Hindlimb muscle (tissue), 1 donor: ENCODE data around the gene AKIRIN2. TPM values are rescaled to one million over a fixed set of nuclear protein-coding genes. Genes with fewer than 3 reads are reported as not detected.
"Not testable (repeated sequence)": the region's sequence is repeated elsewhere in the genome, so short reads cannot be mapped to it uniquely, and the experiment has no call there.

Experiments
- DNase-seq: peaks from one replicate; pipeline ENCODE4 v3.0.0-alpha.2; 2013
- polyA plus RNA-seq: library from polyadenylated mRNA; unstranded; fragments of 120-200 nt; gene quantifications from one replicate; pipeline ENCODE4 v1.2.1, GENCODE V29; 2013; ENCODE audit not compliant: insufficient read length

AKIRIN2 gene
- polyA plus RNA-seq, 1 donor, result 39.5 TPM

GRCh38 chr6:87687296-87687695, 14.7 kb downstream of the AKIRIN2 start:
- DNase-seq, result peak; percentile 56

DNA sequence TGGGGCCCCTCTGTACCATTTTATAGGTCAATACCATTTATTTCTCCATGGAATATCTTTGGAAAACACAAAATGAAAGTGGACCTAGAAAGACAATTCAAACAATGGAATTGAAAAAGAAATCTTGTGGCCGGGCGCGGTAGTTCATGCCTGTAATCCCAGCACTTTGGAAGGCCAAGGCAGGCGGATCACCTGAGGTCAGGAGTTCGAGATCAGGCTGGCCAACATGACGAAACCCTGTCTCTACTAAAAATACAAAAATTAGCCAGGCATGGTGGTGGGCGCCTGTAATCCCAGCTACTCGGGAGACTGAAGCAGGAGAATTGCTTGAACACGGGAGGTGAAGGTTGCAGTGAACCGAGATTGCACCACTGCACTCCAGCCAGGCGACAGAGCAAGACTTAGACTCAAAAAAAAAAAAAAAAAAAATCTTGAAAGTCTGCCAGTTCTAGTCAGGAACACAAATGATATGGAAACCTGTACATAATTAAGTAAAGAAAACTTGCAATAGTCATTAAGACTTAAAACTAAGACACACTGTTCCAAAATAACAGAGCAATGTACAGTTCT, 15.3 kb downstream of the AKIRIN2 start:
- DNase-seq, result not testable (repeated sequence)

DNA sequence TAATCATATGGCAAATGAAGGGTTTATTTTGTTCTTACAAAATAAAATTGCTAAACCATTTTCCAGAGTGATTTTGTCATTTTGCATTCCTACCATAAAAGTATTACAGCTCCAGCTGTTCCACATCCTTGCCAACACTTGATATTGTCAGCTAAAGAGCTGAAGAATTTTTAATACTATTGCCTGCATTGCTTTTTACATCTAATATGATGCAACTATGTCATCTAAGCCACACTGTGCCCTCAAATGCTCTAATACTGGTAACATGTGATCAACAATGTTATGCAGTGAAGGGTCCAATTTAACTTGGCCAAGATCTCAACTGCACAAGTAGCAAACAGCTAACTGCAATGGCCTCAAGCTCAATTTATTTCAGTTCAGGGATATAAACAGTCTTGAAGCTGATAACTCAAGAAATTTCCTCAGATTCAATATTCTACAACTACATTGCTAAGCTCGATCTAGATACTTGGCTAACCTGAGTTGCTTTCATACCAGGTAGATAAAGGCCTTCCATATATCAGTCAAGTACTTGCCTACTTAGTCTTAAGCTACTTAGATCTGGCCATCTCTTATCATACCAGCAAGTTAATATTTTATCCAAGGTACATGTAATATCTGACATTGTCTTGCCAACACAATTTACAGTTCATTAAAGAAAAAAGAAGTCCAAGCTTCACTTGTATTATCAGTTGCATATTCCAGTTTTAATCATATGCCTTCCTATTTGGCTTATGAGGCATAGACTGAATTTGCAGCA, 17.0 kb downstream of the AKIRIN2 start:
- DNase-seq, result no peak

DNA sequence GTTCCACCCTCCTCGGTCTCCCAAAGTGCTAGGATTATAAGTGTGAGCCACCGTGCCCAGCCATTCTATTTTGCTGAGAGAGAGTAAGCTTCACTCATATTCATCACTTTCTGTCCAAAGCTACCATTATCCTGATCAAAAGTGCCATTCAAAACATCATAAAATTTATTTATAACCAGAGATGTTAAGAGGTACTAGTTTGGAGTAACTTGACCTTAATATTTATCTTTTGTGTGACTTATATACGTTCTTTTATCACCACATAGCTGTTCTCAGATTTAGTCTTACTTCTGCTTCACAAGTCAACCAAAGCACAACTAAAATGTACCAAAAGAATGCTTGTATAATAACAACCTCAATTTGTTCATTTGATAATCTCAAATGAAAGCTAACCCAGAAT, 18.1 kb downstream of the AKIRIN2 start:
- DNase-seq, result no peak

DNA sequence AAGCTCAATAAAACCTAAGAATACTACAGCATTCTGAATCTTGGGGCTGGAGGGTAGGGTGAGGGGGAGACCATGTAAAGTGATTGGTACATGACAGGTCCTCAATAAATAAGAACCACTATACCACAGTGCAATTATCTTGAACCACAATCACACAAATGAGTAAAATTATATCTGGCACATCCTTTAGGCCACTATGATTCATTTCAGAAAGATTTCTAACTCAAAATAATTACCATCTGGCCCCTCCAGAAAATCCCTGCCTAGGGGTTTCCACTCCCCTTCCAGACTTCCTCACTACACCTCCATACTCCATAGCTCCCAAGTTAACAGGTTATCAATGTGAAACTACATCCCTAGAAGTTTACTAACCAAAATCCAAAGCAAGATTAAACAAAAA, 19.7 kb downstream of the AKIRIN2 start:
- DNase-seq, result no peak

DNA sequence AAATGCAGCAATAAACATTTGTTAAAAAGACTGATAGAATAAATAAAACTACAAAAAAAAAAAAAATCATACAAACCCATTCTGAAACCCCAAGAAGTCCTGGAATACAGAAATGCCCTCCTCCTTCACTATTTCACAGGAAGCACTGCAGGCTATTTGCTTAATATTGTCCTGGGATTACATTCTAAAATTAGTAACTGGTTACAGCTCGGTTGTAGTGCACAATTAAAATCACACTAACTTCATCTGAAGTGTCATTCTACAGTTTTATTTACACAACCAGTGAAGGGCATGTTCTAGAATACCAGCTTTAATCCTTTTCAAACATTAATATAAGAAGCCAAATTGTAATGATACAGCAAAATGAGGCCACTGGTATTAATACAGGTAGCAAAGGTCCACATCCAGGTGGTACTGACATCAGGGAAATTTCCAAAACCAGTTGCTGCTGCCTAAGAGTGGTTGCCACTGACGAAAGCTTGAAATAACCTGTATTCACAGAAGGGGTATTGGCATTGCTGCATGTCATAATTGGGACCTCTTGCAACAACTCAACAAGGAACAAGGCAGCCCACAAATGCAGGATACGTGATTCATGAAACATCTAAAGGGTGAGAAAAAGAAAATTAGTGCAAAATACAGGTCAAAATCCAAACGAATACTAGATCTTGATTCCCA, 26.9 kb downstream of the AKIRIN2 start:
- DNase-seq, result no peak

GRCh38 chr6:87674290-87674689, 27.7 kb downstream of the AKIRIN2 start:
- DNase-seq, result no peak

- no peak for DNase-seq
These were observed 28.8 kb downstream of the AKIRIN2 start for GRCh38 chr6:87673237-87673636.

- DNase-seq, result no peak
These were observed 29.4 kb downstream of the AKIRIN2 start for GRCh38 chr6:87672641-87673040.

- no peak for DNase-seq
These were observed 30.4 kb downstream of the AKIRIN2 start for GRCh38 chr6:87671555-87672029.

GRCh38 chr6:87670707-87671106, 31.3 kb downstream of the AKIRIN2 start:
- DNase-seq, result no peak

DNA sequence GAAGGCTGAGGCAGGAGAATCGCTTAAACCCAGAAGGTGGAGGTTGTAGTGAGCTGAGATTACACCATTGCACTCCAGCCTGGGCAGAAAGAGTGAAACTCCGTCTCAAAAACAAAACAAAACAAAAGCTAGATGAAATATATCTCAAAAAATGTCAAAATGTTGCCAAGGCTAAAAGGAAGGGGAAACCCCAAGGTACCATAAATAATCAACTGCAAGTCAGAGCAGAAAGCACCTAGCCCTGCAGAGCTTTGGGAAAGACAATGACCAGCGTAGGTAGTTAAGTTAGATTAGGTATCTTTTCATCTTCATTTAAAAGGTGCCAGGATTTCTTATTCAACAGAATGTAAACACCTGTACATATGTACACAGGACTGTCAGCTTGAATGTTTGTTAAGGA, 33.0 kb downstream of the AKIRIN2 start:
- no peak for DNase-seq

DNA sequence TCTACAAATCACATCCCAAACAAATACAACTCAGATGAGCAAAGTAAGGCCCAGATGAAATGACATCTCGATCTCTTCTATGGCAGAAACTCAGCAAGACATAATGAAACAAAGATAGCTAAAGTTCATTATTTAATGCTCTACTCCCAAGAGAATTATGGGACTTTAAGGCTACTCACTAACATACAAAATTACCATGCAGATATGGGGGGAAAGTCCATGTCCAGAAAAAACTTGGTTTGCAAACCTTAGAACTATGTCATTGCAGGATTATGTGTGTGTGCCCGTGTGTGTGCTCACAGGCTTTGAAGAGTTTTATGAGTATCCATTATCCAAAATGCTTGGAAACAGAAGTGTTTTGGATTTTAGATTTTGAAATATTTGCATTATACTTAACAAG, 34.0 kb downstream of the AKIRIN2 start:
- DNase-seq, result no peak

GRCh38 chr6:87667032-87667431, 35.0 kb downstream of the AKIRIN2 start:
- no peak for DNase-seq

DNA sequence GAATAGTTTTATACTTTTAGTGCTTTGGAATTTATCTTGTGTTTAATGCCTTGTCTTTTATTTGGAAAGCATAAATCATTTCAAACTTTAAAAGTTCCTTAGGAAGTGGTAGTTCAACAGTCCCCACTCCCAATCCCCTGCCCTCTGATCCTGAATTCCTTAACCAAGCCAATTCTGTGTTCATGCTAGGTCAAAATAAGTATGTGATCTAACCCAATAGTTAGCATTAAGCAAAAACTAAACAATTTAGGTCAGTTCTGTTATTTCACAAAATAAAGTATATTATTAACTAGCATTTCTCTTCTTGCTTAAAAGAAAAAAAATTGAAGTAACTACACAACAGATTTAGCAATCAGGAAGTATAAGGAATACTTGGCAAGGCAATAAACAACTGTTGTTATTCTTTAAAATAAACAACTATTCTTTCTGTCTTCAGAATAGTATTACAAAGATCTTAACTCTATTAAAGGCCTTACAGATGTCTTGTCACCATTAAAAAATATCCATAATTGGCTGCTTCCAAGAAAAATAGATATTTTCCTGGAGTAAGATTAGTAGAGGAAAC, 37.0 kb downstream of the AKIRIN2 start:
- no peak for DNase-seq

- DNase-seq, result no peak
These were observed 38.6 kb downstream of the AKIRIN2 start for GRCh38 chr6:87663434-87663833.

DNA sequence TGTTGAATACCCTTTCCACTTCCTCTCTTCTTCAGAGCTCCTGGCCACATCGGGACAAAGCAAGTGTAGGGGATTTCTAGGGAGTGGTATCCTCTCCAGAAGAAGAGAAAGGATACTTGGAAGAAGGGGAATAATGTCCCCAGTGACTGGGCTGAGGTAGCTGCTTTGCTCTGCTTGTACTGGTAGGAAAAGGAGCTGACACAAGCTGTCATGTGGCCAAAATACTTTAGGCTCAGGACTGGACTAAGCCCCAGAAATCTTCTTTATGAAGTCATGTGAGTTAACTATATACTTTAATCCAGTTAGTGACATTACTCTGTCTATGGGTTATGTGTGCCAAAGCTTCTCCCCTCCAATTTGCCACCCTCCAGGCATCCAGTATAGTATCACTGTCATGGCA, 40.5 kb downstream of the AKIRIN2 start:
- no peak for DNase-seq

DNA sequence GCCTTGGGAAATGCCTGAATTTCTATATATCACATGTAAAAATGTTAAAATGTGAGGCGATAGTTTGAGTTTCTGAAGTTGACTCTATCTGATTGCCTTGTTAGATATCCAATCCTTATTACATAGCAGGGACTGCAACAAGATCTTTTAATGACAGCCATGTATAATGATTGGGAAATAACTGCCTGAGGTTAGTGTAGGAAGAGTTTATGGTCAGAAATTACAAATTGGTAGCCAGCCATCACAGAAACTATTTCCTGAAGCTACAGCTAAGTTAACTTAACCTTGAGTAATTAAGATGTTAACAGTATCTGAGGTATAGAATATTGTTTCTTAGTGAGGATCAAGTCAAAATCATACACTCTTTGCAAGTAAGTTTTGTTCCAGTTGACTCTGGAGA, 41.0 kb downstream of the AKIRIN2 start:
- no peak for DNase-seq

GRCh38 chr6:87660226-87660911, 41.7 kb downstream of the AKIRIN2 start:
- DNase-seq, result no peak

DNA sequence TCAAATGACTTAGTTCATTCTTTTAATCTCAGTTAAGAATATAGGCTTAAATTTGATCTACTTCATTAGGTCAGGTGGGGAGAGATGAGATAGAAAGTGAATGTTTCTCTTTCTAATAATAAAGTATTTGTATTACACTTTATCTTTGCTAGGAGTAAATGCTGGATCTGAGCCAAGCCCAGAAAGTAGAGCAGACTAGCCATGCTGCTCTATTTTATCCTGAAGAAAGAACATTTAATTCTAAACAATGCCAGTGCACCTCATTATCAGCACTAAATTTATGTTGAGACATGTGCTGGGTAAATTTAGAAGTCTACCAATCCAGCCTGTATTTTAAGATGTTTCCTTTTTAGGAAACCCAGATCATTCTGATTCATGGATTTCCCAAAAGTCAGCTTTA, 43.5 kb downstream of the AKIRIN2 start:
- no peak for DNase-seq

- DNase-seq, result no peak
These were observed 45.2 kb downstream of the AKIRIN2 start for GRCh38 chr6:87656857-87657256.

- no peak for DNase-seq
These were observed 46.2 kb downstream of the AKIRIN2 start for GRCh38 chr6:87655824-87656223.
